Activated T-cell treated with anti-CD3 and anti-CD28 coated beads, Interleukin-2, amount 50 U/mL, for 24 hours (primary cell): ENCODE data around the gene ADPRM.

Experiments used
- DNase-seq: peaks from one replicate; pipeline ENCODE4 v3.0.0-alpha.2; 2020
- H3K27ac Mint-ChIP-seq: 2 replicates; pipeline ENCODE4 v1.8.0; 2020; ENCODE audit warnings: mild to moderate bottlenecking, mixed read lengths
- H3K27me3 Mint-ChIP-seq: 2 replicates; pipeline ENCODE4 v1.8.0; 2020; ENCODE audit warnings: mixed read lengths
- H3K36me3 Mint-ChIP-seq: 2 replicates; pipeline ENCODE4 v1.8.0; 2020; ENCODE audit warnings: low read depth, mixed read lengths
- H3K4me1 Mint-ChIP-seq: 2 replicates; pipeline ENCODE4 v1.8.0; 2020; ENCODE audit warnings: low read depth, mixed read lengths
- H3K4me3 Mint-ChIP-seq: 2 replicates; pipeline ENCODE4 v1.8.0; 2020; ENCODE audit warnings: mild to moderate bottlenecking, moderate library complexity, mixed read lengths
- H3K9me3 Mint-ChIP-seq: 2 replicates; pipeline ENCODE4 v1.8.0; 2020; ENCODE audit warnings: mixed read lengths

The ADPRM gene

DNA sequence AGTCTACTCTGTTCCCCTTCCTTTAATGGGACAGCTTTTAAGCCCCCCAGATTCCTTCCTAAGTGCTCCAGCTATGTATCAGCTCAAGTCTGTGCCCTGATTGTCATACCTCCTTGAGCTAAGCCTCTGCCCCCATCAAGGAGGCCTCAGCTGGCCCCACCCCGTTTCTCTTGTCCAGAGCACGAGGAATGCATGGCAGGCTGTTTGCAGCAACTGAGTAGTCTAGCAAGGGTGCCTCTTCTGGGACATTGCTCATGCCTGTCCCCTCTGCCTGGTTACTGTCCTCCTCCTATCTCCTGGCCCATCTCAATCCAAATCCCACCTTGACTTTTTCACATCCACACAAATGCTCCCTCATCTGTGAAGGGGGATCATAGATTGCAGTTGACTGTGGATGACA is 60.3 kb downstream of the ADPRM start:
- no peak for DNase-seq
- H3K27me3 Mint-ChIP-seq: no peaks in the 10 kb centered on the region
- H3K27ac Mint-ChIP-seq: no peak overlapping the region
- H3K36me3 Mint-ChIP-seq: no peaks in the 10 kb centered on the region
- H3K9me3 Mint-ChIP-seq: no peaks in the 10 kb centered on the region
- H3K4me3 Mint-ChIP-seq: no peak overlapping the region
- no peaks in the 10 kb centered on the region for H3K4me1 Mint-ChIP-seq

DNA sequence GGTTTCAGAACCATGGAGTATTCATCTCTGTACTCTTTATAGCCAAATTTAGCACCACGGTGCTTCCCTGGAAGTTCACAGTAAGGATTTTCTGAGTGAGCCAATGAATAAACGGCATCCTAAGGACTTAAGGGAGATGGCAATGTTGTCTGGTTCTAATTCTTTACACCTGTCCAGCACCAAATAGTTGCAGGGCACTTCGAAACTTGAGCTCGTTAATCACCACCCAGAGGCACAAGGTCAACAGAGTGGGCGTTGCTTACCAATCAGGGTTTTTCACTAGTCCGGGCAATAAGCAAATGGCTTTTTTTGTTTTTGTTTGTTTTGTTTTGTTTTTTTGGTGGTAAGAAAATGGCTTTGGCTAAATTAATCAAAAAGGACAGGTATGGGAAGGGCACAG is 60.7 kb downstream of the ADPRM start:
- Mint-ChIP-seq H3K27me3 (no peaks in the 10 kb centered on the region), H3K27ac (no peak overlapping the region), H3K4me3 (no peak overlapping the region), H3K9me3 (no peaks in the 10 kb centered on the region), H3K4me1 (no peaks in the 10 kb centered on the region), H3K36me3 (no peaks in the 10 kb centered on the region)
- DNase-seq: no peak
